Thoracic aorta (tissue), 2 donors: Measurements from ENCODE around the gene HLF. TPM values are rescaled to one million over a fixed set of nuclear protein-coding genes. Genes with fewer than 3 reads are reported as not detected.

ENCODE experiments used
- ATAC-seq: fragments of 150-250 bp; one replicate; pipeline ENCODE4 v1.8.0; 2017; ENCODE audit warnings: low read depth; ENCODE audit not compliant: insufficient number of reproducible peaks, low FRiP score
- DNase-seq: peaks from one replicate; pipeline ENCODE4 v3.0.0-alpha.2; 2020; ENCODE audit warnings: low spot score
- H3K27ac ChIP-seq, 2 donors: fragments of 200-600 bp; sonication (generic); 1 replicate in 1 of 2; 2 replicates in 1 of 2; pipeline ENCODE4 v1.5.1; 2016; ENCODE audit warnings: mild to moderate bottlenecking in 2 of 2, moderate library complexity in 2 of 2
- H3K27me3 ChIP-seq: fragments of 200-600 bp; sonication (generic); replicated peaks from 2 replicates; pipeline ENCODE4 v1.6.0; 2016; ENCODE audit warnings: mild to moderate bottlenecking; ENCODE audit not compliant: insufficient read depth
- H3K36me3 ChIP-seq: fragments of 200-600 bp; sonication (generic); one replicate; pipeline ENCODE4 v1.5.1; 2016
- H3K4me1 ChIP-seq, 2 donors: fragments of 200-600 bp; sonication (generic); 1 replicate in 1 of 2; 2 replicates in 1 of 2; pipeline versions ENCODE4 v1.5.1 to v1.6.0; 2016; ENCODE audit warnings: low read depth in 2 of 2, mild to moderate bottlenecking in 1 of 2; ENCODE audit not compliant: control insufficient read depth in 1 of 2
- H3K4me3 ChIP-seq: fragments of 200-600 bp; sonication (generic); 2 replicates; pipeline ENCODE4 v1.5.1; 2016; ENCODE audit warnings: mild to moderate bottlenecking
- H3K9me3 ChIP-seq: fragments of 200-600 bp; sonication (generic); 2 replicates; pipeline ENCODE4 v1.5.1; 2016
- total RNA-seq, 2 donors: library from RNA; depleted of rRNA; stranded (reverse); fragments of >200 nt; gene quantifications; one replicate each; pipeline versions ENCODE4 v1.1.0 to v1.2.3, GENCODE V29; 2016
- TF ChIP-seq, protein P1 (sequence below): fragments of 200-600 bp; sonication (generic); IDR thresholded peaks from one replicate; pipeline ENCODE4 v1.5.1; 2019; ENCODE audit warnings: antibody characterized with exemption

Gene HLF
- total RNA-seq, 2 donors from 2014 or later, result 10.2 to 12.5 TPM

DNA sequence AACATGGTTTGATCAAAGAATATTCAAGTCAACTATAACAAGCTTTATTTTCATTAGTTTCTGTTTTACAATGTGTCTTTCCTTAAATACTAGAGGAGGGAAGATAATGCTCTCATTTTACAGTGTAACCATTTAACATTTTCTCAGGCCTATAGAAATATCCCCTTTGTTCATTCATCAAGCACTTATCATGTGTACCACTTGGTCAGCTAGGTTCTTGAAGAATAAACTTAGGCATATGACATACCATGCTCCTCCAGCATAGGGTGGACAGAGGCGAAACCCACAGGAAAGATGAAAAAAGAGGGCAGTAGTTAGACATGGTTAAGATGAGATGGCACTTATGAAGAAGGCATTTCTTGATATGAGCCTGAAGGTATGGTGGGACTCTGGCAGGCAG, 34.0 kb upstream of the HLF start:
- H3K9me3 ChIP-seq, result no peaks in the 10 kb centered on the region
- H3K4me1 ChIP-seq, result no peaks in the 10 kb centered on the region
- H3K4me3 ChIP-seq, result no peak overlapping the region
- H3K27me3 ChIP-seq, result no peaks in the 10 kb centered on the region
- TF ChIP-seq, protein P1, sequence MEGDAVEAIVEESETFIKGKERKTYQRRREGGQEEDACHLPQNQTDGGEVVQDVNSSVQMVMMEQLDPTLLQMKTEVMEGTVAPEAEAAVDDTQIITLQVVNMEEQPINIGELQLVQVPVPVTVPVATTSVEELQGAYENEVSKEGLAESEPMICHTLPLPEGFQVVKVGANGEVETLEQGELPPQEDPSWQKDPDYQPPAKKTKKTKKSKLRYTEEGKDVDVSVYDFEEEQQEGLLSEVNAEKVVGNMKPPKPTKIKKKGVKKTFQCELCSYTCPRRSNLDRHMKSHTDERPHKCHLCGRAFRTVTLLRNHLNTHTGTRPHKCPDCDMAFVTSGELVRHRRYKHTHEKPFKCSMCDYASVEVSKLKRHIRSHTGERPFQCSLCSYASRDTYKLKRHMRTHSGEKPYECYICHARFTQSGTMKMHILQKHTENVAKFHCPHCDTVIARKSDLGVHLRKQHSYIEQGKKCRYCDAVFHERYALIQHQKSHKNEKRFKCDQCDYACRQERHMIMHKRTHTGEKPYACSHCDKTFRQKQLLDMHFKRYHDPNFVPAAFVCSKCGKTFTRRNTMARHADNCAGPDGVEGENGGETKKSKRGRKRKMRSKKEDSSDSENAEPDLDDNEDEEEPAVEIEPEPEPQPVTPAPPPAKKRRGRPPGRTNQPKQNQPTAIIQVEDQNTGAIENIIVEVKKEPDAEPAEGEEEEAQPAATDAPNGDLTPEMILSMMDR, result no peak
- DNase-seq (no peak), ATAC-seq (no peak)
- no peak overlapping the region for H3K27ac ChIP-seq
- no peaks in the 10 kb centered on the region for H3K36me3 ChIP-seq

DNA sequence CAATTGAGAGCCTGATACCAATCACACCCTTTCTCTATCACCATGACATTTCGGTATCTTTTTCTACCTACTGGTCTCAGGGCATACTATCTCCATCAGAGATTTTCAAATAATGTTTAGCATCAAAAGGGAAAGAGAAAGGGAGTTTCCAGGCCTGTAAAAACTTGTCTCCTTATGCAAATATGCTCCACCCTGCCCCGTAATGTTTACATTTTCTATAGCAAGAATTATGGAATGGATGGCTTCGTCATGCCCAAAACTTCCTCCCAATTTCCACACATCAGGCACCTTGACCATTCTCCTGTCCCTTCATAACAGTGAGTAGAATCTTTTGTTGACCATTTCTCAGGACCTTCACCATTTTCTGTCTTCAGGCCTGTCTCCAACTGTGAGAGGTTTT, 30.9 kb upstream of the HLF start:
- no peaks in the 10 kb centered on the region for H3K36me3 ChIP-seq
- no peak for DNase-seq
- TF ChIP-seq, protein P1, result no peak
- H3K4me3 ChIP-seq, result no peak overlapping the region
- H3K27me3 ChIP-seq, result no peaks in the 10 kb centered on the region
- H3K4me1 ChIP-seq, result peaks cover 2 to 10% of the 10 kb centered on the region in 2 donors
- no peaks in the 10 kb centered on the region for H3K9me3 ChIP-seq
- ATAC-seq, result no peak
- H3K27ac ChIP-seq, result no peak overlapping the region

DNA sequence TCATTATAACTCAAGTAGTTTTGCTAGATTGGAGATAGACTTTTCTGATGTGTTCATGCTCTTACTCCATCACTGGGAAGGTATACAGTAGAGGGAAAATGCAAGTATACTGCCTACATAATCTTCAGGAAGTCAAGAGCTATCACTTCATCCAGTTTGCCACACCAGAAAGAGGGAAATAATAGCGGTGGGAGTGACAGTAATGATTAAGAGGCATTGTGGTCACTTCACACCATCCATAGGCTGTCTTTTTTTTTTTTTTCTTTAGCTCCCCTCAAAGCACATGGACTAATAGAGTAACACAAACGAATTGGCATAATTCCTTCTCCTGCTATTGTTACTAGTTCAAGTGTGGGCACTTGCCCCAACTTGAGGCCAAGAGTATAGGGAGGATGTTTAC, 28.4 kb upstream of the HLF start:
- no peak for ATAC-seq
- TF ChIP-seq, protein P1, result no peak

DNA sequence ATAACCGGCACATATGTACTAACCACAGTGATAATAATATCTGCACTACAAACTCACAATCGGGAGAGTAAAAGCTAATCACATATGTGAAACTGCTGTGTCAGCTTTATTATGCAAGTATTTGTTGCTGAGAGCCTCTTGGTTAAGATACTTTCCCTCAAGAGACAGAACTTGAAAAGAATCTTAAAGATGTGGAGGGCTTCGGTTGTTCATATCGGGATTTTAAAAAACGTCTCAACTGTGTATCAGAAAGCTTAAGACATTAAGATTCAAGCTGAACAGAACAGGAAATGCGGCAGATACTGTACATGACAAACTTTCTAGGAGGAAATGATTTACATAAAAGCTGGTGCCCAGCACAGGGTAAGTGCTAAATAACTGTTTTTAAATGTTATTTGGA, 27.5 kb upstream of the HLF start:
- H3K27me3 ChIP-seq, result no peaks in the 10 kb centered on the region
- ATAC-seq, result no peak
- DNase-seq, result no peak

More for the DNA sequence above, 28.4 kb upstream of the HLF start:
- Histone ChIP-seq H3K27ac (no peak overlapping the region), H3K36me3 (no peaks in the 10 kb centered on the region), H3K9me3 (no peaks in the 10 kb centered on the region), H3K4me3 (no peak overlapping the region), H3K27me3 (no peaks in the 10 kb centered on the region), H3K4me1 (peaks cover 5 to 14% of the 10 kb centered on the region in 2 donors)
- no peak for DNase-seq

DNA sequence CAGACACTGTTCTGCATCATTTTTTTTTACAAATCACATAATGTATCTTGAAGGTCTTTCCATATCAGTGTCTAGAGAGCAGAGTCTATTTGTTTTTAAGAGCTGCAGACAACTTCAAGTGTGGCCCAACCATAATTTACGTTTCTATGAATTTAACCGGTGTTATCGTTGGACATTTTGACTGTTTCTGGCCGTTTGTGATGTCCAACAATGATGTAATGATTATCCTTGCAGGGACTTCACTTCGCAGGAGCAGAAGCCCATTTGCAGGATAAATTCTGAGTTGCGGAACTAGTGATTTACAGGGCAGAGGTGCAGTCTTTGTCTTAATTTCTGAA, 26.9 kb upstream of the HLF start:
- H3K27ac ChIP-seq, result peak overlapping the region; percentile 48 to 58
- no peaks in the 10 kb centered on the region for H3K36me3 ChIP-seq
- no peak for ATAC-seq

More for the DNA sequence above, 27.5 kb upstream of the HLF start:
- TF ChIP-seq, protein P1, result no peak
- H3K27ac ChIP-seq, result no peak overlapping the region
- H3K4me3 ChIP-seq, result no peak overlapping the region
- no peaks in the 10 kb centered on the region for H3K36me3 ChIP-seq
- H3K4me1 ChIP-seq, result peaks cover 5 to 14% of the 10 kb centered on the region in 2 donors
- H3K9me3 ChIP-seq, result no peaks in the 10 kb centered on the region

More for the DNA sequence above, 26.9 kb upstream of the HLF start:
- no peaks in the 10 kb centered on the region for H3K9me3 ChIP-seq
- no peak for DNase-seq
- TF ChIP-seq, protein P1, result no peak
- peaks cover 5 to 14% of the 10 kb centered on the region in 2 donors for H3K4me1 ChIP-seq
- peak overlapping the region; percentile 81 for H3K4me3 ChIP-seq
- no peaks in the 10 kb centered on the region for H3K27me3 ChIP-seq
